GM23248 (cell line): ENCODE measurements around the gene C8G.

Experiments
- EZH2 ChIP-seq: fragments of 200-600 bp; sonication (generic); IDR thresholded peaks from 2 replicates; pipeline ENCODE4 v1.6.1; 2018; ENCODE audit warnings: antibody characterized with exemption, mild to moderate bottlenecking; ENCODE audit not compliant: insufficient read depth, poor library complexity, severe bottlenecking
- EZH2phosphoT487 ChIP-seq: fragments of 200-600 bp; sonication (generic); IDR thresholded peaks from 2 replicates; pipeline ENCODE4 v1.6.1; 2018; ENCODE audit warnings: antibody characterized with exemption, moderate library complexity, mild to moderate bottlenecking, low read depth; ENCODE audit not compliant: insufficient read depth

DNA sequence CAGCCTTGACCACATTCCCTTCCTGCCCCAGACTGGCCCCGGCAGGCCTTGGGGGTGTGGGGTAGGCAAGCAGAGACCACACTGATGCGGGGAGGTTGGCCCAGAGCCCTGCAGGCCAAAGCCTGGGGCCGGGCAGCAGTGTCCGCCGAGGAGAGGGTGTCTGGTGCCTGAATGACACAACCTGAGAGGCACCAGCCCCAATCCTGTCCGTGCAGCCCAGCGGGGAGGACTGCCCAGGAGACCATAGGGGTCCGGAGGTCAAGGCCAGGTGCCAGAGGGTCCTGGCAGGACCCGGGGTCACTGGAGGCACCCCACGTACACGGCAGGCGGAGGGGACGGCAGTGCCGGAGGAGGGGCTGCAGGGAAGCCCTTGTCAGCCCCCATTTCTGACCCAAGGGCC lies 26.7 kb downstream of the C8G start:
- TF ChIP-seq EZH2 (no peak), EZH2phosphoT487 (no peak)
